ENCODE measurements around the gene SETSIP.
"Not testable (repeated sequence)": the region's sequence is repeated elsewhere in the genome, so short reads cannot be mapped to it uniquely, and the experiment has no call there.

SETSIP gene

GRCh38 chr1:92031281-92032110 lies 43.7 kb downstream of the SETSIP start:
- no peak for DNase-seq
- no peak overlapping the region for H3K4me3 ChIP-seq
- TF ChIP-seq, protein P1, sequence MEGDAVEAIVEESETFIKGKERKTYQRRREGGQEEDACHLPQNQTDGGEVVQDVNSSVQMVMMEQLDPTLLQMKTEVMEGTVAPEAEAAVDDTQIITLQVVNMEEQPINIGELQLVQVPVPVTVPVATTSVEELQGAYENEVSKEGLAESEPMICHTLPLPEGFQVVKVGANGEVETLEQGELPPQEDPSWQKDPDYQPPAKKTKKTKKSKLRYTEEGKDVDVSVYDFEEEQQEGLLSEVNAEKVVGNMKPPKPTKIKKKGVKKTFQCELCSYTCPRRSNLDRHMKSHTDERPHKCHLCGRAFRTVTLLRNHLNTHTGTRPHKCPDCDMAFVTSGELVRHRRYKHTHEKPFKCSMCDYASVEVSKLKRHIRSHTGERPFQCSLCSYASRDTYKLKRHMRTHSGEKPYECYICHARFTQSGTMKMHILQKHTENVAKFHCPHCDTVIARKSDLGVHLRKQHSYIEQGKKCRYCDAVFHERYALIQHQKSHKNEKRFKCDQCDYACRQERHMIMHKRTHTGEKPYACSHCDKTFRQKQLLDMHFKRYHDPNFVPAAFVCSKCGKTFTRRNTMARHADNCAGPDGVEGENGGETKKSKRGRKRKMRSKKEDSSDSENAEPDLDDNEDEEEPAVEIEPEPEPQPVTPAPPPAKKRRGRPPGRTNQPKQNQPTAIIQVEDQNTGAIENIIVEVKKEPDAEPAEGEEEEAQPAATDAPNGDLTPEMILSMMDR (IDR thresholded peaks at IDR 0.05), result no peak
- intact Hi-C loops (cut with DNase I; ENCODE audit: low total_unique reads), result no loop called here
- no peak overlapping the region for H3K27ac ChIP-seq
- no peaks in the 10 kb centered on the region for H3K36me3 ChIP-seq
- H3K4me1 ChIP-seq, result peaks cover 0 to 14% (median 5%) of the 10 kb centered on the region in 4 donors
- no peaks in the 10 kb centered on the region for H3K9me3 ChIP-seq
- peaks cover 0 to 15% of the 10 kb centered on the region in 2 donors for H3K27me3 ChIP-seq

DNA sequence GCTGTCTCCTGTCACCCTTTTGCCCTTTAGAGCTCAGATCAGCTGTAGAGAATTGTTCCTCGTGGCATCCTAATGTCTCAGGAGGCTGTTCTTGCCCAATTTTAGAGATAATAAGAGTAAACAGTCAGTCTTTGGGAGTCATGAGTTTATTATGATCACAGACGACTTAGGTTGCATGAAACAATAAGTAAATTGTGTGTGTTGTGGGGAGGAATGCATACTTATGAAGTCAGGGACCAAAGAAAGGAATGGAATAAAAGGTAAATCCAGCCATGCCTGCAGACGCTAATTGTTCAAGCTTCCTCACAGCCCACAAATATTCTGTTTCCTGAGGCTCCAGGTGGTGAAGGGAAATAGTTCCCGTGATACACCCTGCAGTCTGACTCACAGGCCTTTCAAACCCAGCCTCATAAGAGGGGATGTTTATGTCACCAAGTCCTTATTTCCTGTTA lies 44.5 kb downstream of the SETSIP start:
- Histone ChIP-seq H3K4me1 (peaks cover 0 to 14% (median 5%) of the 10 kb centered on the region in 4 donors), H3K9me3 (no peaks in the 10 kb centered on the region), H3K27me3 (peaks cover 0 to 15% of the 10 kb centered on the region in 2 donors), H3K27ac (no peak overlapping the region), H3K4me3 (no peak overlapping the region), H3K36me3 (no peaks in the 10 kb centered on the region)
- TF ChIP-seq, protein P1 (IDR thresholded peaks at IDR 0.05), result no peak
- DNase-seq, result no peak
- intact Hi-C loops (cut with DNase I; ENCODE audit: low total_unique reads), result no loop called here

DNA sequence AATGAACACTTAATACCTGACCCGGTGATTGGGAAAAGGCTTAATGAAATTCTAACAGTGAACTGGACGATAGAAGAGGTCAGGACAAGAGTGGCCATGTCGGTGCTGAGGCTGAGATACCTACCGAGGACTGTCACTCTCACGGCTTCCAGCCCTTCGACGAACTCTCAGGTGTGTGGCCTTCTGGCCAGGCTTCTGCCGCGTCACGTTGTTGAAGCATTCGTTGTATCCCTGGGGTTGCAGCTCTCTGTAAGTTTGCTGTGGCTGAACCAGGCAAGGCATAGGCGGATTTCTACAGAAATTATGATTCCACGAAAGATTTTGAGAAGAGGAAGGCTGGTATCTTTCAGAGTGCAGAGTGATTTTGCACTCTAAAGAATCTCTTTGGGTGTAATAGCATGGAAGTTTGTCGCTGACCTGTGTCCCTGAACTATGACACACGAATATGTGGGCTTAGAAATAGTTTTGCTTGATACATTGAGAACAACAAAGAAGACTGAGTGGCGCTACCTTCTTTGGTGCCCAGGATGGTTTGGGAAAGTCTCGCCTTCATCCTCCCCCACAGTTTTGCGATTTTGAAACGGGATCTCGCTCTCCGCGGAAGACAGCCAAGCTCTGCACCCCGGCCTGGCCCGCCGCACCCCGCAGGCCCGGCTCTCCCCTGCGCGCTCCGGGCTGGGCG lies 45.8 kb downstream of the SETSIP start:
- Histone ChIP-seq H3K4me3 (peak overlapping the region; percentile 43 to 54), H3K9me3 (no peaks in the 10 kb centered on the region), H3K36me3 (no peaks in the 10 kb centered on the region), H3K27ac (no peak overlapping the region), H3K4me1 (peaks cover 0 to 14% (median 5%) of the 10 kb centered on the region in 4 donors), H3K27me3 (peaks cover 0 to 15% of the 10 kb centered on the region in 2 donors)
- no peak for DNase-seq
- intact Hi-C loops (cut with DNase I; ENCODE audit: low total_unique reads), result no loop called here
- TF ChIP-seq, protein P1 (IDR thresholded peaks at IDR 0.05), result no peak

- H3K27me3 ChIP-seq, result peaks cover 0 to 15% of the 10 kb centered on the region in 2 donors
- peaks cover 0 to 14% (median 5%) of the 10 kb centered on the region in 4 donors for H3K4me1 ChIP-seq
- H3K9me3 ChIP-seq, result no peaks in the 10 kb centered on the region
- TF ChIP-seq, protein P1 (IDR thresholded peaks at IDR 0.05), result no peak
- no peak for DNase-seq
- no peak overlapping the region for H3K4me3 ChIP-seq
- intact Hi-C loops (cut with DNase I; ENCODE audit: low total_unique reads), result no loop called here
- no peaks in the 10 kb centered on the region for H3K36me3 ChIP-seq
- H3K27ac ChIP-seq, result no peak overlapping the region
These were observed 48.4 kb downstream of the SETSIP start for GRCh38 chr1:92026806-92027205.

DNA sequence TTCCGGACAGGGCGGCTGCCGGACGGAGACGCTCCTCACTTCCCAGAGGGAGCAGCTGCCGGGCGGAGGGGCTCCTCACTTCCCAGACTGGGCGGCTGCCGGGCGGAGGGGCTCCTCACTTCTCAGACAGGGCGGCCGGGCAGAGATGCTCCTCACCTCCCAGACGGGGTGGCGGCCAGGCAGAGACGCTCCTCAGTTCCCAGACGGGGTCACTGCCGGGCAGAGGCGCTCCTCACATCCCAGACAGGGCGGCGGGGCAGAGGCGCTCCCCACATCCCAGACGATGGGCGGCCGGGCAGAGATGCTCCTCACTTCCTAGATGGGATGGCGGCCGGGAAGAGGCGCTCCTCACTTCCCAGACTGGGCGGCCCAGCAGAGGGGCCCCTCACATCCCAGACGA lies 49.2 kb downstream of the SETSIP start:
- H3K4me3 ChIP-seq; H3K36me3 ChIP-seq; DNase-seq; H3K27ac ChIP-seq; intact Hi-C loops (cut with DNase I; ENCODE audit: low total_unique reads); H3K9me3 ChIP-seq: not testable (repeated sequence)
- Histone ChIP-seq H3K4me1 (peaks cover 0 to 14% (median 5%) of the 10 kb centered on the region in 4 donors), H3K27me3 (peaks cover 0 to 15% of the 10 kb centered on the region in 2 donors)

Measured in tibial artery (tissue), 4 donors.